HUES64 (cell line): Measurements from ENCODE around the gene LCLAT1.

Experiments
- H3K27ac ChIP-seq: 2 replicates; pipeline ENCODE4 v1.7.0; 2013; ENCODE audit warnings: low read depth, low read length, inconsistent platforms
- H3K27me3 ChIP-seq: 2 replicates; pipeline ENCODE4 v1.6.1; 2013; ENCODE audit warnings: mild to moderate bottlenecking, low read length; ENCODE audit not compliant: insufficient read depth
- H3K36me3 ChIP-seq: 2 replicates; pipeline ENCODE4 v1.6.1; 2013; ENCODE audit warnings: mild to moderate bottlenecking, low read length; ENCODE audit not compliant: insufficient read depth
- H3K4me1 ChIP-seq: 2 replicates; pipeline ENCODE4 v1.6.1; 2013; ENCODE audit warnings: mild to moderate bottlenecking, low read length, moderate library complexity; ENCODE audit not compliant: insufficient read depth
- H3K4me3 ChIP-seq: 2 replicates; pipeline ENCODE4 v1.5.1; 2013; ENCODE audit warnings: mild to moderate bottlenecking, low read length, moderate library complexity
- H3K9ac ChIP-seq: 2 replicates; pipeline ENCODE4 v1.6.1; 2013; ENCODE audit warnings: mild to moderate bottlenecking, low read depth, low read length
- H3K9me3 ChIP-seq: 2 replicates; pipeline ENCODE4 v1.6.1; 2013; ENCODE audit warnings: low read depth, low read length; ENCODE audit not compliant: insufficient read depth
- WGBS: fragments of 150-250, 120-280 bp; methylation state at CpG from one replicate; pipeline ENCODE4 v1.1.7; 2013; ENCODE audit warnings: missing lambda C conversion rate; 5-methylcytosine and 5-hydroxymethylcytosine counted together

LCLAT1 gene

GRCh38 chr2:30443081-30443480, 4.0 kb upstream of the LCLAT1 start:
- no peak overlapping the region for H3K27ac ChIP-seq
- peaks cover 12% of the 10 kb centered on the region; the same call in 1 of the 2 replicates for H3K27me3 ChIP-seq
- no peak overlapping the region for H3K4me3 ChIP-seq
- H3K9me3 ChIP-seq, result no peaks in the 10 kb centered on the region
- H3K4me1 ChIP-seq, result peaks cover 9% of the 10 kb centered on the region
- H3K9ac ChIP-seq, result no peak overlapping the region
- H3K36me3 ChIP-seq, result no peaks in the 10 kb centered on the region

GRCh38 chr2:30444273-30444672, 2.8 kb upstream of the LCLAT1 start:
- Histone ChIP-seq H3K9me3 (no peaks in the 10 kb centered on the region), H3K4me1 (peaks cover 11% of the 10 kb centered on the region), H3K27ac (no peak overlapping the region), H3K36me3 (no peaks in the 10 kb centered on the region), H3K27me3 (peaks cover 15% of the 10 kb centered on the region; the same call in 1 of the 2 replicates), H3K9ac (no peak overlapping the region), H3K4me3 (no peak overlapping the region)
- WGBS, result 93% methylated on average over 3 of the region's 3 CpGs

- WGBS, result 93% methylated on average over 6 of the region's 6 CpGs
- Histone ChIP-seq H3K9ac (no peak overlapping the region), H3K4me1 (peaks cover 11% of the 10 kb centered on the region), H3K27ac (no peak overlapping the region), H3K27me3 (peaks cover 15% of the 10 kb centered on the region; the same call in 1 of the 2 replicates), H3K9me3 (no peaks in the 10 kb centered on the region), H3K36me3 (no peaks in the 10 kb centered on the region), H3K4me3 (no peak overlapping the region)
Measured at GRCh38 chr2:30445266-30445821, 1.7 kb upstream of the LCLAT1 start.

- 16% methylated on average over 12 of the region's 12 CpGs for WGBS
- Histone ChIP-seq H3K27ac (no peak overlapping the region; the same call in 1 of the 2 replicates), H3K4me1 (peaks cover 11% of the 10 kb centered on the region), H3K4me3 (peak overlapping the region; percentile 91), H3K9me3 (no peaks in the 10 kb centered on the region), H3K36me3 (no peaks in the 10 kb centered on the region), H3K27me3 (peaks cover 15% of the 10 kb centered on the region; the same call in 1 of the 2 replicates), H3K9ac (peak overlapping the region; percentile 90)
Measured at GRCh38 chr2:30446602-30447148, 371 bp upstream of the LCLAT1 start.

GRCh38 chr2:30448308-30448707, 1.3 kb downstream of the LCLAT1 start:
- Histone ChIP-seq H3K4me3 (peak overlapping the region; percentile 91; the same call in 1 of the 2 replicates), H3K4me1 (peaks cover 20% of the 10 kb centered on the region), H3K36me3 (no peaks in the 10 kb centered on the region), H3K27me3 (peaks cover 15% of the 10 kb centered on the region; the same call in 1 of the 2 replicates), H3K9me3 (no peaks in the 10 kb centered on the region), H3K27ac (no peak overlapping the region), H3K9ac (no peak overlapping the region)
- WGBS, result 82% methylated on average over 4 of the region's 4 CpGs

GRCh38 chr2:30448866-30449265, 1.8 kb downstream of the LCLAT1 start:
- H3K4me3 ChIP-seq, result no peak overlapping the region
- H3K9ac ChIP-seq, result no peak overlapping the region
- H3K27ac ChIP-seq, result no peak overlapping the region
- 100% methylated on average over 1 of the region's 2 CpGs for WGBS
- H3K9me3 ChIP-seq, result no peaks in the 10 kb centered on the region
- no peaks in the 10 kb centered on the region for H3K36me3 ChIP-seq
- H3K4me1 ChIP-seq, result peaks cover 22% of the 10 kb centered on the region
- H3K27me3 ChIP-seq, result peaks cover 15% of the 10 kb centered on the region; the same call in 1 of the 2 replicates

GRCh38 chr2:30450025-30450424, 3.0 kb downstream of the LCLAT1 start:
- Histone ChIP-seq H3K27me3 (peaks cover 15% of the 10 kb centered on the region; the same call in 1 of the 2 replicates), H3K4me1 (peaks cover 22% of the 10 kb centered on the region), H3K36me3 (no peaks in the 10 kb centered on the region), H3K27ac (no peak overlapping the region), H3K9me3 (no peaks in the 10 kb centered on the region), H3K4me3 (no peak overlapping the region), H3K9ac (no peak overlapping the region)
- 90% methylated on average over 1 of the region's 1 CpG for WGBS

- H3K27ac ChIP-seq, result no peak overlapping the region
- no peaks in the 10 kb centered on the region for H3K9me3 ChIP-seq
- no peaks in the 10 kb centered on the region for H3K36me3 ChIP-seq
- no peak overlapping the region for H3K4me3 ChIP-seq
- H3K27me3 ChIP-seq, result no peaks in the 10 kb centered on the region
- 92% methylated on average over 5 of the region's 5 CpGs for WGBS
- peaks cover 36% of the 10 kb centered on the region for H3K4me1 ChIP-seq
- no peak overlapping the region for H3K9ac ChIP-seq
Measured at GRCh38 chr2:30453498-30453897, 6.5 kb downstream of the LCLAT1 start.

GRCh38 chr2:30454571-30454970, 7.5 kb downstream of the LCLAT1 start:
- Histone ChIP-seq H3K4me3 (no peak overlapping the region), H3K9me3 (no peaks in the 10 kb centered on the region), H3K36me3 (no peaks in the 10 kb centered on the region), H3K9ac (no peak overlapping the region), H3K27ac (no peak overlapping the region), H3K27me3 (no peaks in the 10 kb centered on the region), H3K4me1 (peaks cover 47% of the 10 kb centered on the region)
- WGBS, result 84% methylated on average over 6 of the region's 6 CpGs

GRCh38 chr2:30455114-30455738, 8.2 kb downstream of the LCLAT1 start:
- H3K27ac ChIP-seq, result no peak overlapping the region
- no peaks in the 10 kb centered on the region for H3K36me3 ChIP-seq
- peaks cover 48% of the 10 kb centered on the region for H3K4me1 ChIP-seq
- WGBS, result 90% methylated on average over 5 of the region's 7 CpGs
- no peak overlapping the region for H3K4me3 ChIP-seq
- H3K27me3 ChIP-seq, result no peaks in the 10 kb centered on the region
- H3K9ac ChIP-seq, result no peak overlapping the region
- H3K9me3 ChIP-seq, result no peaks in the 10 kb centered on the region

GRCh38 chr2:30456106-30456505, 9.1 kb downstream of the LCLAT1 start:
- Histone ChIP-seq H3K36me3 (no peaks in the 10 kb centered on the region), H3K9ac (no peak overlapping the region), H3K27ac (no peak overlapping the region), H3K4me1 (peaks cover 55% of the 10 kb centered on the region), H3K27me3 (no peaks in the 10 kb centered on the region), H3K4me3 (no peak overlapping the region), H3K9me3 (no peaks in the 10 kb centered on the region)
- WGBS, result 72% methylated on average over 2 of the region's 2 CpGs
